OCI-LY7 (cell line): ENCODE data around the gene SLC2A6. TPM values are rescaled to one million over a fixed set of nuclear protein-coding genes. Genes with fewer than 3 reads are reported as not detected.

ENCODE experiments used
- BruUV-seq: library from RNA; stranded (reverse); fragments of 400-500 nt; replicated peaks from 2 replicates; lab custom pipeline; 2021; lab: Mats Ljungman, UMichigan
- CTCF ChIA-PET: fragments of 300-600 bp; sonication (Branson Sonifier 250); formaldehyde crosslinking; loops from one replicate; lab custom pipeline; 2022; ENCODE audit warnings: antibody characterized with exemption; ENCODE audit not compliant: unreplicated experiment; lab: Charles Lee
- POLR2A ChIA-PET: fragments of 300-600 bp; sonication (Branson Sonifier 250); formaldehyde crosslinking; loops from one replicate; lab custom pipeline; 2022; ENCODE audit warnings: antibody characterized with exemption; lab: Charles Lee
- DNase-seq: peaks from one replicate; pipeline ENCODE4 v3.0.0-alpha.2; 2015; ENCODE audit warnings: low spot score
- H2AFZ ChIP-seq: fragments of 200-600 bp; sonication (generic), shearing (Covaris generic); 2 replicates; pipeline ENCODE4 v1.6.1; 2014; ENCODE audit warnings: mild to moderate bottlenecking, antibody characterized with exemption, low read length, moderate library complexity
- H3K27ac ChIP-seq: fragments of 200-600 bp; sonication (generic); 2 replicates; pipeline ENCODE4 v1.5.1; 2014; ENCODE audit warnings: mixed run types, low read depth, mild to moderate bottlenecking, moderate library complexity, low read length, inconsistent platforms; ENCODE audit not compliant: poor library complexity, severe bottlenecking
- H3K36me3 ChIP-seq: fragments of 200-600 bp; sonication (generic); 2 replicates; pipeline ENCODE4 v1.6.1; 2014; ENCODE audit warnings: mild to moderate bottlenecking, antibody characterized with exemption, low read length, moderate library complexity, mixed read lengths; ENCODE audit not compliant: insufficient read depth
- H3K4me1 ChIP-seq: fragments of 200-600 bp; sonication (generic); 2 replicates; pipeline ENCODE4 v1.5.1; 2014; ENCODE audit warnings: mild to moderate bottlenecking, low read length; ENCODE audit not compliant: insufficient read depth, poor library complexity, severe bottlenecking
- H3K4me2 ChIP-seq: fragments of 200-600 bp; sonication (generic); 2 replicates; pipeline ENCODE4 v1.6.1; 2014; ENCODE audit warnings: mild to moderate bottlenecking, low read length
- H3K4me3 ChIP-seq: fragments of 200-600 bp; sonication (generic); 2 replicates; pipeline ENCODE4 v1.5.1; 2014; ENCODE audit warnings: mild to moderate bottlenecking, low read depth, low read length; ENCODE audit not compliant: poor library complexity, severe bottlenecking
- H3K79me2 ChIP-seq: fragments of 200-600 bp; sonication (generic); 2 replicates; pipeline ENCODE4 v1.6.1; 2016; ENCODE audit warnings: low read depth, mild to moderate bottlenecking, low read length, moderate library complexity, mixed read lengths; ENCODE audit not compliant: insufficient read depth
- H3K9me2 ChIP-seq: fragments of 200-600 bp; sonication (generic); 2 replicates; pipeline ENCODE4 v1.6.1; 2016; ENCODE audit warnings: mild to moderate bottlenecking, low read length, mixed read lengths; ENCODE audit not compliant: insufficient read depth
- H3K9me3 ChIP-seq: fragments of 200-600 bp; sonication (generic); 2 replicates; pipeline ENCODE4 v1.6.1; 2014; ENCODE audit warnings: mild to moderate bottlenecking, mixed run types, low read length, mixed read lengths
- H4K20me1 ChIP-seq: fragments of 200-600 bp; sonication (generic); 2 replicates; pipeline ENCODE4 v1.6.1; 2014; ENCODE audit warnings: mild to moderate bottlenecking, antibody characterized with exemption, low read length, moderate library complexity, mixed read lengths; ENCODE audit not compliant: insufficient read depth
- EZH2phosphoT487 ChIP-seq: fragments of 200-600 bp; sonication (generic); IDR thresholded peaks from 2 replicates; pipeline ENCODE4 v1.6.1; 2018; ENCODE audit warnings: low read depth, borderline replicate concordance, mild to moderate bottlenecking, mixed run types, antibody characterized with exemption, low read length, moderate library complexity, mixed read lengths
- intact Hi-C: fragments of 100-400 bp; cut with micrococcal nuclease; formaldehyde crosslinking; loops from one replicate; pipeline ENCODE4 v1.10.0; 2022; ENCODE audit not compliant: unreplicated experiment
- total RNA-seq, 2 experiments: library from RNA; depleted of rRNA in 1 of 2; stranded (reverse); fragments of >200 nt in 1 of 2; shearing (Covaris generic) in 1 of 2; gene quantifications; 2 replicates each; pipeline ENCODE4 v1.2.3, GENCODE V29; 2014 to 2022
- TF ChIP-seq, protein P1 (sequence below): fragments of 200-600 bp; sonication (generic); conservative IDR thresholded peaks from 2 replicates; pipeline ENCODE4 v1.5.1; 2014; ENCODE audit warnings: mild to moderate bottlenecking, antibody characterized with exemption, low read length, moderate library complexity, mixed read lengths

The SLC2A6 gene
- total RNA-seq, 2 experiments from 2014 or later: 51.0 to 52.9 TPM

DNA sequence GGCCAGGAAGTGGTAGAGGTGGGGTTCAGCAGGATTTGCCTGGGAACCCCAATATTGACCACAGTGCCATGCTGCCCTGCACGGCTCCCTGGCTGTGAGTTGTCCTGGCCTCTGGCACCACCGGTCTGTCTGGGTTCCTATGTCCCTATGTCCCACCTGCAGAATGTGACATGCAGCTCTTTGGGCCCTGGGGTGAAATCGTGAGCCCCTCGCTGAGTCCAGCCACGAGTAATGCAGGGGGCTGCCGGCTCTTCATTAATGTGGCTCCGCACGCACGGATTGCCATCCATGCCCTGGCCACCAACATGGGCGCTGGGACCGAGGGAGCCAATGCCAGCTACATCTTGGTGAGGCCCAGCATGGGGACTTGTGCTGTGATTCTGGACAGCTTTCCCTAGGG is 21.2 kb downstream of the SLC2A6 start:
- H3K36me3 ChIP-seq: no peaks in the 10 kb centered on the region
- no peak overlapping the region for H3K4me2 ChIP-seq
- H3K4me1 ChIP-seq: peaks cover 57% of the 10 kb centered on the region
- H3K79me2 ChIP-seq: no peaks in the 10 kb centered on the region
- ChIA-PET CTCF (interaction anchor here (0.5 kb wide), 1 partner anchor 22 kb away, joined by 3 read pairs; no protein-coding TSS in a partner anchor), POLR2A (interaction anchor here (0.7 to 0.9 kb wide), 2 partner anchors 116 to 442 kb away, joined by 4 to 7 read pairs; no protein-coding TSS in a partner anchor)
- no peak for DNase-seq
- TF ChIP-seq EZH2phosphoT487: no peak
- TF ChIP-seq, protein P1, sequence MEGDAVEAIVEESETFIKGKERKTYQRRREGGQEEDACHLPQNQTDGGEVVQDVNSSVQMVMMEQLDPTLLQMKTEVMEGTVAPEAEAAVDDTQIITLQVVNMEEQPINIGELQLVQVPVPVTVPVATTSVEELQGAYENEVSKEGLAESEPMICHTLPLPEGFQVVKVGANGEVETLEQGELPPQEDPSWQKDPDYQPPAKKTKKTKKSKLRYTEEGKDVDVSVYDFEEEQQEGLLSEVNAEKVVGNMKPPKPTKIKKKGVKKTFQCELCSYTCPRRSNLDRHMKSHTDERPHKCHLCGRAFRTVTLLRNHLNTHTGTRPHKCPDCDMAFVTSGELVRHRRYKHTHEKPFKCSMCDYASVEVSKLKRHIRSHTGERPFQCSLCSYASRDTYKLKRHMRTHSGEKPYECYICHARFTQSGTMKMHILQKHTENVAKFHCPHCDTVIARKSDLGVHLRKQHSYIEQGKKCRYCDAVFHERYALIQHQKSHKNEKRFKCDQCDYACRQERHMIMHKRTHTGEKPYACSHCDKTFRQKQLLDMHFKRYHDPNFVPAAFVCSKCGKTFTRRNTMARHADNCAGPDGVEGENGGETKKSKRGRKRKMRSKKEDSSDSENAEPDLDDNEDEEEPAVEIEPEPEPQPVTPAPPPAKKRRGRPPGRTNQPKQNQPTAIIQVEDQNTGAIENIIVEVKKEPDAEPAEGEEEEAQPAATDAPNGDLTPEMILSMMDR: no peak
- H3K9me2 ChIP-seq: no peaks in the 10 kb centered on the region
- H4K20me1 ChIP-seq: no peaks in the 10 kb centered on the region
- intact Hi-C loops: loop anchor here (2.0 kb wide), 1 partner anchor 39 kb away; the partner anchor contains the start of gene REXO4
- H3K27ac ChIP-seq: no peak overlapping the region
- H3K4me3 ChIP-seq: no peak overlapping the region
- H2AFZ ChIP-seq: no peak overlapping the region
- H3K9me3 ChIP-seq: no peaks in the 10 kb centered on the region
- BruUV-seq: no TSS peak

DNA sequence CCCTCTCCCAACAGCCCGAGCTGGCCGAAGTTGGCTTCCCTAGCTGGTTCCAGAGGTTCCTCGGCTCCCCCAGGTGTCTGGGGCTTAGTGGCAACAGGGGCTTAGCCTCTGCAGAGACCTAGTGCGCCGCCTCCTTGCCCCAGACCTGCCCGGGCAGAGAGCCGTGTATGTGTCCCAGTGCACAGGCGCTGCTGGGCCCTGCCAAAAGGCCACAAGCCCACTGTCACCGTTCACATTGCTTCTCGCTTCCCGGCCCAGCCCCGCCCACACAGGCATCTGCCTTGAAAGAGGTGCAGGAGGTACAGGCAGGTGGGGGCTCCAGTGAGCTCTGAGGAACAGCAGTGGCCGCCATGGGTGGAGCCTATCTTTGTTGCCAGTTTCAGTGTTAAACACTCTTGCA is 21.7 kb downstream of the SLC2A6 start:
- intact Hi-C loops: no loop called here
- CTCF ChIA-PET: interaction anchor here (0.5 kb wide), 1 partner anchor 22 kb away, joined by 3 read pairs; no protein-coding TSS in a partner anchor
- H3K9me3 ChIP-seq: no peaks in the 10 kb centered on the region
- no TSS peak for BruUV-seq
- no peak overlapping the region for H3K4me3 ChIP-seq
- H3K79me2 ChIP-seq: no peaks in the 10 kb centered on the region
- peak; percentile 32 for DNase-seq
- no peak overlapping the region for H3K4me2 ChIP-seq
- no peak overlapping the region for H3K27ac ChIP-seq
- no peaks in the 10 kb centered on the region for H3K36me3 ChIP-seq
- H2AFZ ChIP-seq: no peak overlapping the region
- POLR2A ChIA-PET: interaction anchor here (1.4 kb wide), 1 partner anchor 21 kb away, joined by 4 read pairs; no protein-coding TSS in a partner anchor
- H3K9me2 ChIP-seq: no peaks in the 10 kb centered on the region
- no peaks in the 10 kb centered on the region for H4K20me1 ChIP-seq
- no peak for TF ChIP-seq EZH2phosphoT487
- TF ChIP-seq, protein P1: no peak
- H3K4me1 ChIP-seq: peaks cover 57% of the 10 kb centered on the region

DNA sequence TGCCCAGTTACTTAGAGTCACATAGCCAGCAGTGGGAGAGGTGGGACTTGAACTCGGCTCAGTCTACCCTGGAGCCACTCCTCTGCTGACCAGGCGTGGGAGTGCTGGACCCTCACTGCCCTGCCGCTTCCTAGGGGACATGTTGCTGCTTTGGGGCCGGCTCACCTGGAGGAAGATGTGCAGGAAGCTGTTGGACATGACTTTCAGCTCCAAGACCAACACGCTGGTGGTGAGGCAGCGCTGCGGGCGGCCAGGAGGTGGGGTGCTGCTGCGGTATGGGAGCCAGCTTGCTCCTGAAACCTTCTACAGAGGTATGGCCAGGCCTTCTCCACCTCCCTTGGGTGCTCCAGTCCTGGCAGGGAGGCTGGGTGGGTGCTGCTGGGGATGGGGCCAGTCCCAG is 22.5 kb downstream of the SLC2A6 start:
- no peaks in the 10 kb centered on the region for H3K36me3 ChIP-seq
- no peak overlapping the region for H2AFZ ChIP-seq
- H3K4me3 ChIP-seq: no peak overlapping the region
- intact Hi-C loops: no loop called here
- no peaks in the 10 kb centered on the region for H3K79me2 ChIP-seq
- CTCF ChIA-PET: no interaction called here
- no peaks in the 10 kb centered on the region for H3K9me2 ChIP-seq
- BruUV-seq: no TSS peak
- no peak for DNase-seq
- TF ChIP-seq, protein P1: peak; percentile 57
- no peak for TF ChIP-seq EZH2phosphoT487
- no peaks in the 10 kb centered on the region for H3K9me3 ChIP-seq
- H3K4me2 ChIP-seq: no peak overlapping the region
- POLR2A ChIA-PET: interaction anchor here (1.4 kb wide), 1 partner anchor 22 kb away, joined by 4 read pairs; no protein-coding TSS in a partner anchor
- peaks cover 57% of the 10 kb centered on the region for H3K4me1 ChIP-seq
- no peaks in the 10 kb centered on the region for H4K20me1 ChIP-seq
- H3K27ac ChIP-seq: no peak overlapping the region
